GM12878 (cell line): Measurements from ENCODE around the gene IMMP2L. TPM values are rescaled to one million over a fixed set of nuclear protein-coding genes. Genes with fewer than 3 reads are reported as not detected.
A peak's percentile ranks its signal among the peaks of the same experiment; 100 is the strongest.

Experiments used
- ATF7 ChIP-seq: fragments of 450-650 bp; IDR thresholded peaks from 2 replicates; pipeline ENCODE4 v1.6.1; 2016; ENCODE audit warnings: low read depth, mild to moderate bottlenecking
- EZH2 ChIP-seq: IDR thresholded peaks from 2 replicates; pipeline ENCODE4 v1.6.1; 2012; ENCODE audit warnings: low read depth, mild to moderate bottlenecking, control low read depth, inconsistent platforms, low read length, borderline replicate concordance; ENCODE audit not compliant: control insufficient read depth
- JUND ChIP-seq: IDR thresholded peaks from 2 replicates; pipeline ENCODE4 v1.6.1; 2012; ENCODE audit warnings: low read depth, mild to moderate bottlenecking, low read length, improper control_type of control experiment, moderate library complexity
- RELA ChIP-seq: fragments of 450-650 bp; IDR thresholded peaks from 2 replicates; pipeline ENCODE4 v1.8.0; 2014; ENCODE audit warnings: borderline replicate concordance; ENCODE audit not compliant: partially characterized antibody
- polyA plus RNA-seq, 11 experiments: library from polyadenylated mRNA; depleted of rRNA in 4 of 11; unstranded in 6 of 11; stranded (reverse) in 5 of 11; fragments of >200 nt; fragmentation: Nextera tagmentation in 4 of 11; fragmentation: Illumina TruSeq in 1 of 11; extraction: Ambion mirVana in 4 of 11; extraction: Trizol in 1 of 11; gene quantifications; 1 replicate in 1 of 11; 2 replicates in 10 of 11; pipeline versions ENCODE4 v1.2.1 to v1.2.3, GENCODE V29; 2011 to 2016; ENCODE audit warnings: inconsistent platforms in 2 of 11, missing spikeins in 2 of 11, low read depth in 1 of 11
- total RNA-seq, 4 experiments: library from RNA; depleted of rRNA in 3 of 4; stranded (reverse); fragments of >200 nt in 3 of 4; fragmentation: Illumina TruSeq in 1 of 4; extraction: Trizol in 1 of 4; gene quantifications; 2 replicates each; pipeline versions ENCODE4 v1.2.1 to v1.2.3, GENCODE V29; 2013 to 2021
- TF ChIP-seq, protein P1 (sequence below): fragments of 450-650 bp; formaldehyde crosslinking; IDR thresholded peaks from 2 replicates; pipeline ENCODE4 v1.4.0; 2020; ENCODE audit warnings: mild to moderate bottlenecking, moderate library complexity
- TF ChIP-seq, protein P2 (sequence below): fragments of 450-650 bp; formaldehyde crosslinking; IDR thresholded peaks from 2 replicates; pipeline ENCODE4 v1.4.0; 2022; ENCODE audit warnings: mild to moderate bottlenecking, moderate library complexity
- TF ChIP-seq, protein P3 (sequence below): IDR thresholded peaks from 2 replicates; pipeline ENCODE4 v1.6.1; 2011; ENCODE audit warnings: low read depth, low read length, improper control_type of control experiment, borderline replicate concordance

IMMP2L gene
- total and polyA plus RNA-seq, 10 of the 15 experiments (the other 5 are each of a cell fraction or from before 2014, with no cell fraction given): 12.6 to 46.3 (median 19.6) TPM

DNA sequence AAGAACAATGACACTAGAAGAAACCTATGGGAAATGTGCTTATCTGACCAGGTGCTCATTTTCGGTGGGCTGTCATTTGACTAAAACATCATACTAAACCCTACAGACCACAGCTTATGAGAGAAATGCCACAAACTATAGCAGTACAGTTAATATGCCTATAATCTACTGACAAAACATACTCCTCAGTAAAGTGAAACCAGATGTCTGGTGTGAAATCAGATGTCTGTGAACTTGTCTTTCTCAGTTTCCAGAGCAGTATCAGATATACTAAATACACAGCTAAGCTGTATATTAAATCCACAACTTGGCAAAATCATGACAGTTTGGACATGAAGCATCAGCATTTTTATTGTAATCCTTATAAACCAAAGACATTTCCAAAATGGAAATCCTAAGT lies 3.3 kb downstream of the IMMP2L start (continued):
- TF ChIP-seq, protein P1, sequence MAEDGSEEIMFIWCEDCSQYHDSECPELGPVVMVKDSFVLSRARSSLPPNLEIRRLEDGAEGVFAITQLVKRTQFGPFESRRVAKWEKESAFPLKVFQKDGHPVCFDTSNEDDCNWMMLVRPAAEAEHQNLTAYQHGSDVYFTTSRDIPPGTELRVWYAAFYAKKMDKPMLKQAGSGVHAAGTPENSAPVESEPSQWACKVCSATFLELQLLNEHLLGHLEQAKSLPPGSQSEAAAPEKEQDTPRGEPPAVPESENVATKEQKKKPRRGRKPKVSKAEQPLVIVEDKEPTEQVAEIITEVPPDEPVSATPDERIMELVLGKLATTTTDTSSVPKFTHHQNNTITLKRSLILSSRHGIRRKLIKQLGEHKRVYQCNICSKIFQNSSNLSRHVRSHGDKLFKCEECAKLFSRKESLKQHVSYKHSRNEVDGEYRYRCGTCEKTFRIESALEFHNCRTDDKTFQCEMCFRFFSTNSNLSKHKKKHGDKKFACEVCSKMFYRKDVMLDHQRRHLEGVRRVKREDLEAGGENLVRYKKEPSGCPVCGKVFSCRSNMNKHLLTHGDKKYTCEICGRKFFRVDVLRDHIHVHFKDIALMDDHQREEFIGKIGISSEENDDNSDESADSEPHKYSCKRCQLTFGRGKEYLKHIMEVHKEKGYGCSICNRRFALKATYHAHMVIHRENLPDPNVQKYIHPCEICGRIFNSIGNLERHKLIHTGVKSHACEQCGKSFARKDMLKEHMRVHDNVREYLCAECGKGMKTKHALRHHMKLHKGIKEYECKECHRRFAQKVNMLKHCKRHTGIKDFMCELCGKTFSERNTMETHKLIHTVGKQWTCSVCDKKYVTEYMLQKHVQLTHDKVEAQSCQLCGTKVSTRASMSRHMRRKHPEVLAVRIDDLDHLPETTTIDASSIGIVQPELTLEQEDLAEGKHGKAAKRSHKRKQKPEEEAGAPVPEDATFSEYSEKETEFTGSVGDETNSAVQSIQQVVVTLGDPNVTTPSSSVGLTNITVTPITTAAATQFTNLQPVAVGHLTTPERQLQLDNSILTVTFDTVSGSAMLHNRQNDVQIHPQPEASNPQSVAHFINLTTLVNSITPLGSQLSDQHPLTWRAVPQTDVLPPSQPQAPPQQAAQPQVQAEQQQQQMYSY (CRISPR knock-in tag): no peak
- no peak for TF ChIP-seq RELA
- TF ChIP-seq, protein P2, sequence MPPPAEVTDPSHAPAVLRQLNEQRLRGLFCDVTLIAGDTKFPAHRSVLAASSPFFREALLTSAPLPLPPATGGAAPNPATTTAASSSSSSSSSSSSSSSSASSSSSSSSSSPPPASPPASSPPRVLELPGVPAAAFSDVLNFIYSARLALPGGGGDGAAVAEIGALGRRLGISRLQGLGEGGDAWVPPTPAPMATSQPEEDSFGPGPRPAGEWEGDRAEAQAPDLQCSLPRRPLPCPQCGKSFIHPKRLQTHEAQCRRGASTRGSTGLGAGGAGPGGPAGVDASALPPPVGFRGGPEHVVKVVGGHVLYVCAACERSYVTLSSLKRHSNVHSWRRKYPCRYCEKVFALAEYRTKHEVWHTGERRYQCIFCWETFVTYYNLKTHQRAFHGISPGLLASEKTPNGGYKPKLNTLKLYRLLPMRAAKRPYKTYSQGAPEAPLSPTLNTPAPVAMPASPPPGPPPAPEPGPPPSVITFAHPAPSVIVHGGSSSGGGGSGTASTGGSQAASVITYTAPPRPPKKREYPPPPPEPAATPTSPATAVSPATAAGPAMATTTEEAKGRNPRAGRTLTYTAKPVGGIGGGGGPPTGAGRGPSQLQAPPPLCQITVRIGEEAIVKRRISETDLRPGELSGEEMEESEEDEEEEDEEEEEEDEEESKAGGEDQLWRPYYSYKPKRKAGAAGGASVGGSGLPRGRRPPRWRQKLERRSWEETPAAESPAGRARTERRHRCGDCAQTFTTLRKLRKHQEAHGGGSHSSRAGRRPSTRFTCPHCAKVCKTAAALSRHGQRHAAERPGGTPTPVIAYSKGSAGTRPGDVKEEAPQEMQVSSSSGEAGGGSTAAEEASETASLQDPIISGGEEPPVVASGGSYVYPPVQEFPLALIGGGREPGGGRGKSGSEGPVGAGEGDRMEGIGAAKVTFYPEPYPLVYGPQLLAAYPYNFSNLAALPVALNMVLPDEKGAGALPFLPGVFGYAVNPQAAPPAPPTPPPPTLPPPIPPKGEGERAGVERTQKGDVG (CRISPR knock-in tag): no peak
- TF ChIP-seq, protein P3, sequence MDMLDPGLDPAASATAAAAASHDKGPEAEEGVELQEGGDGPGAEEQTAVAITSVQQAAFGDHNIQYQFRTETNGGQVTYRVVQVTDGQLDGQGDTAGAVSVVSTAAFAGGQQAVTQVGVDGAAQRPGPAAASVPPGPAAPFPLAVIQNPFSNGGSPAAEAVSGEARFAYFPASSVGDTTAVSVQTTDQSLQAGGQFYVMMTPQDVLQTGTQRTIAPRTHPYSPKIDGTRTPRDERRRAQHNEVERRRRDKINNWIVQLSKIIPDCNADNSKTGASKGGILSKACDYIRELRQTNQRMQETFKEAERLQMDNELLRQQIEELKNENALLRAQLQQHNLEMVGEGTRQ: no peak
- TF ChIP-seq ATF7: 0 out of 2 replicates have a peak, but pooled peaks have one; percentile 18
- TF ChIP-seq EZH2: no peak
- TF ChIP-seq JUND: no peak
